ENCODE measurements around the gene KRT8. TPM values are rescaled to one million over a fixed set of nuclear protein-coding genes. Genes with fewer than 3 reads are reported as not detected.

The KRT8 gene
- total and polyA plus RNA-seq, 2 of the 13 experiments (the other 11 are each of a cell fraction or from before 2014, with no cell fraction given) = 498 to 718 TPM

DNA sequence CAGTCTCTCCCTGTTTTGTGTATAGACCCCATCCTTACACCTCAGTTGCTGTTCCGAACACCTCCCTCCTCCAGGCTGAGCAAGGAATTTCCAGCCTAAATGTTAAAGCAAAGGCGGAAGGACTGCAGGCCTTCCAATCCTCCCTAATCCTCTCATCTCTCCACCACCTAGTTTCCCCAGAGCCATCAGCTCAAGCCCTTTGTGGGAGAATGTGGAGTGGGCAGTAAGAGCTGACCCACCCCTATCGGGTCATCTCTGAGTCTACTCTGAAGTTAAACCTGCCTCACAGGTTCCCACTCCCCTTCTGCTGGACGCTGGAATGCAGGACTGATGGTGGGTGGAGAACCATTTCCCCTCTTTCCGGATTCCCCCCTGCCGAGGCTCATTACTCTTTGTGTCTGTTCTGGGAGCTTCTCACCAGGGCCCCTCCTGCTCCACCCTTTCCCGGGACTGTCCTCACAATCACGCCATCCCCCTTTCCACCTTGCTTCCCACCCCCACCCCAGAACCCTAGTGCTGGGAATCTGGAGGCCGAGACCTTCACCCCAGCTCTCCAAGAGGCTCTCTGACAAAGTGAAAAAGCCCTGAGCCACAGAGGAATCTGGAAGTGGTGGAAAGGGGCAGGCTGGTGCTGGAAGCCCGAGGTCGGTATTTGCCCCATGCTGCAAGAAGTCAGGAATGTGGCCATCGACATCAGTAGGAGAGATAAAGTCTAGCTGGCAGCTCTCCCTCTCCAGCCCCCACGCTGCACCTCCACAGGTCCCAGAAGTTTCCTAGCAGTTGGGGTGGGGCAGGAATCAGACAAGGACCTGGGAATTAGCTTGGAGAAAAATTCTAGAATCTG, 40.7 kb upstream of the KRT8 start:
- DNase-seq (ENCODE audit: low spot score) (peak; percentile 92), FAIRE-seq (peak; percentile 94), ATAC-seq (peak; percentile 67)
- ChIA-PET CTCF (ENCODE audit: low intra/inter-chr PET ratio, low total read pairs) (no interaction called here), POLR2A (interaction anchor here (0.5 to 9.8 kb wide), 18 partner anchors 9 to 1529 kb away, joined by 3 to 437 read pairs (median 5); partner anchors contain the start of genes EIF4B and KRT8)
- no TSS peak for BruUV-seq (replicated peaks)
- H3K4me1 ChIP-seq (ENCODE audit: insufficient read depth, low read length) = peaks cover 74% of the 10 kb centered on the region
- no peaks in the 10 kb centered on the region for H3K9me3 ChIP-seq (ENCODE audit: low read length)
- WGBS (ENCODE audit: low lambda C conversion rate) = 14% methylated on average over 13 of the region's 13 CpGs
- intact Hi-C loops (cut with micrococcal nuclease; ENCODE audit: unreplicated experiment) (loop anchor here (1.0 kb wide), 1 partner anchor 19 kb away; no protein-coding TSS in a partner anchor), in situ Hi-C loops (cut with HindIII; ENCODE audit: extremely low pct_ligation_motif_present, low pct_unique_long_range_greater_than_20kb) (no loop called here)
- H3K4me3 ChIP-seq (replicated peaks in 1 of 3; ENCODE audit: insufficient read depth in 1 of 3, low read depth in 2 of 3, low read length in 3 of 3) = peak overlapping the region; percentile 39 to 60 (median 44)
- H3K27ac ChIP-seq (ENCODE audit: extremely low read length, insufficient read depth, low read length) = peak overlapping the region; percentile 100
- peaks cover 12% of the 10 kb centered on the region for H4K20me1 ChIP-seq (ENCODE audit: insufficient read depth, low read length)
- H3K79me2 ChIP-seq (ENCODE audit: insufficient read depth, low read length) = peaks cover 23% of the 10 kb centered on the region
- H3K4me2 ChIP-seq (ENCODE audit: low read depth, low read length) = peak overlapping the region; percentile 88
- peaks cover 0 to 2% of the 10 kb centered on the region in 2 experiments; a peak in 1 of 5 replicates for H3K27me3 ChIP-seq (ENCODE audit: control insufficient read depth in 1 of 2, insufficient read depth in 2 of 2, low read length in 2 of 2)
- H2AFZ ChIP-seq (ENCODE audit: low read length) = no peak overlapping the region
- peak overlapping the region; percentile 72 for H3K9ac ChIP-seq (ENCODE audit: insufficient read depth, low read depth, low read length)
- peaks cover 3 to 6% of the 10 kb centered on the region in 2 experiments; a peak in 4 of 5 replicates for H3K36me3 ChIP-seq (replicated peaks in 1 of 2; ENCODE audit: control insufficient read depth in 1 of 2, insufficient read depth in 2 of 2, low read length in 2 of 2)
- TF ChIP-seq ZNF883 (CRISPR knock-in tag; IDR thresholded peaks at IDR 0.05; ENCODE audit: not compliant biosample characterization) = no peak
- no peak for TF ChIP-seq NFKBIZ (CRISPR knock-in tag; IDR thresholded peaks at IDR 0.05)
- no peak for TF ChIP-seq NBN (conservative IDR thresholded peaks at IDR 0.05)
- TF ChIP-seq, protein P1, sequence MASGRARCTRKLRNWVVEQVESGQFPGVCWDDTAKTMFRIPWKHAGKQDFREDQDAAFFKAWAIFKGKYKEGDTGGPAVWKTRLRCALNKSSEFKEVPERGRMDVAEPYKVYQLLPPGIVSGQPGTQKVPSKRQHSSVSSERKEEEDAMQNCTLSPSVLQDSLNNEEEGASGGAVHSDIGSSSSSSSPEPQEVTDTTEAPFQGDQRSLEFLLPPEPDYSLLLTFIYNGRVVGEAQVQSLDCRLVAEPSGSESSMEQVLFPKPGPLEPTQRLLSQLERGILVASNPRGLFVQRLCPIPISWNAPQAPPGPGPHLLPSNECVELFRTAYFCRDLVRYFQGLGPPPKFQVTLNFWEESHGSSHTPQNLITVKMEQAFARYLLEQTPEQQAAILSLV (CRISPR knock-in tag; IDR thresholded peaks at IDR 0.05; ENCODE audit: borderline replicate concordance) = no peak
- no peak for TF ChIP-seq ZNF251 (CRISPR knock-in tag; IDR thresholded peaks at IDR 0.05)
- TF ChIP-seq, protein P2, sequence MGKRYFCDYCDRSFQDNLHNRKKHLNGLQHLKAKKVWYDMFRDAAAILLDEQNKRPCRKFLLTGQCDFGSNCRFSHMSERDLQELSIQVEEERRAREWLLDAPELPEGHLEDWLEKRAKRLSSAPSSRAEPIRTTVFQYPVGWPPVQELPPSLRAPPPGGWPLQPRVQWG (CRISPR knock-in tag; IDR thresholded peaks at IDR 0.05; ENCODE audit: borderline replicate concordance, low read depth) = no peak
- no peak for TF ChIP-seq PLRG1 (conservative IDR thresholded peaks at IDR 0.05)
- peak; percentile 21; the same call in 1 of the 2 replicates for TF ChIP-seq RFXAP (CRISPR knock-in tag; IDR thresholded peaks at IDR 0.05; ENCODE audit: borderline replicate concordance)
- peak; percentile 46 for TF ChIP-seq ASH2L (IDR thresholded peaks at IDR 0.05; ENCODE audit: insufficient read length, low read depth, low read length)
- TF ChIP-seq, protein P3, sequence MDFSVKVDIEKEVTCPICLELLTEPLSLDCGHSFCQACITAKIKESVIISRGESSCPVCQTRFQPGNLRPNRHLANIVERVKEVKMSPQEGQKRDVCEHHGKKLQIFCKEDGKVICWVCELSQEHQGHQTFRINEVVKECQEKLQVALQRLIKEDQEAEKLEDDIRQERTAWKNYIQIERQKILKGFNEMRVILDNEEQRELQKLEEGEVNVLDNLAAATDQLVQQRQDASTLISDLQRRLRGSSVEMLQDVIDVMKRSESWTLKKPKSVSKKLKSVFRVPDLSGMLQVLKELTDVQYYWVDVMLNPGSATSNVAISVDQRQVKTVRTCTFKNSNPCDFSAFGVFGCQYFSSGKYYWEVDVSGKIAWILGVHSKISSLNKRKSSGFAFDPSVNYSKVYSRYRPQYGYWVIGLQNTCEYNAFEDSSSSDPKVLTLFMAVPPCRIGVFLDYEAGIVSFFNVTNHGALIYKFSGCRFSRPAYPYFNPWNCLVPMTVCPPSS (IDR thresholded peaks at IDR 0.05) = no peak
- no peak for TF ChIP-seq PCBP1 (IDR thresholded peaks at IDR 0.05; ENCODE audit: borderline replicate concordance, low read depth, low read length)
- no peak for TF ChIP-seq NCOA5 (CRISPR knock-in tag; IDR thresholded peaks at IDR 0.05)
- TF ChIP-seq MED1 (CRISPR knock-in tag; IDR thresholded peaks at IDR 0.05) = 0 out of 2 replicates have a peak, but pooled peaks have one; percentile 38
- no peak for TF ChIP-seq TBP (CRISPR knock-in tag; IDR thresholded peaks at IDR 0.05)
- no peak for TF ChIP-seq ZNF615 (CRISPR knock-in tag; IDR thresholded peaks at IDR 0.05; ENCODE audit: borderline replicate concordance)
- peak; percentile 59 for TF ChIP-seq SAP130 (CRISPR knock-in tag; IDR thresholded peaks at IDR 0.05; ENCODE audit: low read depth)
- TF ChIP-seq, protein P4, sequence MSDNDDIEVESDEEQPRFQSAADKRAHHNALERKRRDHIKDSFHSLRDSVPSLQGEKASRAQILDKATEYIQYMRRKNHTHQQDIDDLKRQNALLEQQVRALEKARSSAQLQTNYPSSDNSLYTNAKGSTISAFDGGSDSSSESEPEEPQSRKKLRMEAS (IDR thresholded peaks at IDR 0.05) = peak; percentile 64
- TF ChIP-seq PRPF4 (IDR thresholded peaks at IDR 0.05; ENCODE audit: low read depth, low read length, poor library complexity, severe bottlenecking) = no peak
- TF ChIP-seq SETDB1 (CRISPR knock-in tag; IDR thresholded peaks at IDR 0.05; ENCODE audit: borderline replicate concordance) = no peak
- no peak for TF ChIP-seq NPAS2 (CRISPR knock-in tag; IDR thresholded peaks at IDR 0.05; ENCODE audit: borderline replicate concordance)
- TF ChIP-seq SOX13 (IDR thresholded peaks at IDR 0.05) = no peak
- peak in 1 of 2 experiments; percentile 56; a peak in 2 of 4 replicates for TF ChIP-seq SOX13 (CRISPR knock-in tag; conservative IDR thresholded peaks at IDR 0.05 in 1 of 2, IDR thresholded peaks at IDR 0.05 in 1 of 2)
